ENCODE data around the gene SYT7.

Gene SYT7

GRCh38 chr11:61581030-61581928 is at the start of gene SYT7:
SYT7 (minus strand) TSS chr11:61581076; CDS start chr11:61580820, 256 bp downstream.
- peak; percentile 96 for DNase-seq (ENCODE audit: low read depth)

GRCh38 chr11:61630089-61630488 is 49.2 kb upstream of the SYT7 start:
- DNase-seq (ENCODE audit: low read depth): no peak

- DNase-seq (ENCODE audit: low read depth): no peak
These were observed 48.4 kb upstream of the SYT7 start for GRCh38 chr11:61629082-61629833.

- DNase-seq (ENCODE audit: low read depth): no peak
These were observed 47.7 kb upstream of the SYT7 start for GRCh38 chr11:61628662-61628970.

- peak; percentile 60 for DNase-seq (ENCODE audit: low read depth)
These were observed 47.2 kb upstream of the SYT7 start for GRCh38 chr11:61627850-61628661.

- peak; percentile 30 for DNase-seq (ENCODE audit: low read depth)
These were observed 45.9 kb upstream of the SYT7 start for GRCh38 chr11:61626580-61627380.

GRCh38 chr11:61625525-61625924 is 44.6 kb upstream of the SYT7 start:
- no peak for DNase-seq (ENCODE audit: low read depth)

- no peak for DNase-seq (ENCODE audit: low read depth)
These were observed 41.2 kb upstream of the SYT7 start for GRCh38 chr11:61621917-61622585.

GRCh38 chr11:61619471-61620226 is 38.8 kb upstream of the SYT7 start:
- no peak for DNase-seq (ENCODE audit: low read depth)

- DNase-seq (ENCODE audit: low read depth): no peak
These were observed 38.1 kb upstream of the SYT7 start for GRCh38 chr11:61618978-61619377.

GRCh38 chr11:61617515-61617914 is 36.6 kb upstream of the SYT7 start:
- no peak for DNase-seq (ENCODE audit: low read depth)

GRCh38 chr11:61616434-61616833 is 35.6 kb upstream of the SYT7 start:
- no peak for DNase-seq (ENCODE audit: low read depth)

GRCh38 chr11:61614782-61615181 is 33.9 kb upstream of the SYT7 start:
- peak; percentile 41 for DNase-seq (ENCODE audit: low read depth)

GRCh38 chr11:61613870-61614269 is 33.0 kb upstream of the SYT7 start:
- DNase-seq (ENCODE audit: low read depth): no peak

GRCh38 chr11:61613051-61613450 is 32.2 kb upstream of the SYT7 start:
- DNase-seq (ENCODE audit: low read depth): no peak

- no peak for DNase-seq (ENCODE audit: low read depth)
These were observed 30.4 kb upstream of the SYT7 start for GRCh38 chr11:61611309-61611708.

- DNase-seq (ENCODE audit: low read depth): no peak
These were observed 30.0 kb upstream of the SYT7 start for GRCh38 chr11:61610905-61611304.

- DNase-seq (ENCODE audit: low read depth): no peak
These were observed 29.1 kb upstream of the SYT7 start for GRCh38 chr11:61609980-61610366.

GRCh38 chr11:61609000-61609979 is 28.4 kb upstream of the SYT7 start:
- DNase-seq (ENCODE audit: low read depth): no peak

All from amniotic epithelial cell (primary cell).